Activated CD8-positive, alpha-beta memory T cell treated with anti-CD3 and anti-CD28 coated beads for 24 hours (primary cell): ENCODE data around the gene SMAD7.

Experiments
- DNase-seq: peaks from one replicate; pipeline ENCODE4 v3.0.0-alpha.2; 2020

The SMAD7 gene

DNA sequence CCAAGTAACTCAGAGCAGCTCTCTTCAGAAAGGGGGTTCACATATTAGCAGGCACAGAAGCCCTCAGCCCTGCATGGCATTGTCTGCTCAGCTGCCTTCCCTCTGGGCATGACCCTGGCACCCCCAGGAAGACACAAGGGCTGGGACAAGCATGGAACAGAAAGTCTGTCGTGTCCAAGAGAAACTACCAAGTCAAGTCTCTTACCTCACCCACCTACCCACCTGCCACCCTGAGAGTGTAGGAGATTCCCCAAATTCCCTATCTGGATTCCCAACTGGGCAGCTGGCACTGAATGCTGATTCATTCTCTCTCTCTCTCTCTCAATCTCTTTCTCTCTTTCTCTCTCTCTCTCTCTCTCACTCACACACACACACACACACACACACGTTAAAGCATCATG lies 21.6 kb downstream of the SMAD7 start:
- DNase-seq = peak; percentile 66

DNA sequence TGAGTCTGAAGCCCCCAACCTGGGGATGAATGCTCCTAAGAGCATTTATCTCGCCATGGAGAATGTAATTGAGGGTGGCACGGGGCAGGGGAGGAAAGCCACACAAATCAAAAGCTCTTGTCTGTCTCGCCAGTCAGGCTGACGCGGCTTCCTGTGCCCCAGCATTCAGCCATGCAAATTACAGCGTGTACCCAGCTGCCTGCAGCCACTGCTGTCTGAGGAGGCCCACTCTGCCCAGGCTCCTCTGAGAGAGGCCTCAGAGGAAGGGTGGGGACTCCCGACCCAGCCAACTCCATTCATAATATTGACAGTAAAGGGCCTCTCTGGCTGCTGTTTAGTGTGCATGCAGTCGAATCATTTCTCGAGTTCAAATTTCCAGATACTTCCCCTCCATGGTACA lies 22.0 kb downstream of the SMAD7 start:
- peak; percentile 85 for DNase-seq

GRCh38 chr18:48927286-48928080 lies 23.3 kb downstream of the SMAD7 start:
- DNase-seq = no peak

- no peak for DNase-seq
Measured at GRCh38 chr18:48926420-48926857, 24.3 kb downstream of the SMAD7 start.

GRCh38 chr18:48925491-48925780 lies 25.3 kb downstream of the SMAD7 start:
- no peak for DNase-seq

- DNase-seq = peak; percentile 75
Measured at GRCh38 chr18:48924630-48925490, 25.9 kb downstream of the SMAD7 start.

GRCh38 chr18:48923746-48924629 lies 26.8 kb downstream of the SMAD7 start:
- peak; percentile 68 for DNase-seq

GRCh38 chr18:48922801-48923730 lies 27.7 kb downstream of the SMAD7 start:
- no peak for DNase-seq

- DNase-seq = no peak
Measured at GRCh38 chr18:48922226-48922800, 28.5 kb downstream of the SMAD7 start.

- DNase-seq = no peak
Measured at GRCh38 chr18:48921305-48922225, 29.2 kb downstream of the SMAD7 start.

GRCh38 chr18:48920408-48921038 lies 30.2 kb downstream of the SMAD7 start:
- no peak for DNase-seq

GRCh38 chr18:48919547-48919946 lies 31.2 kb downstream of the SMAD7 start:
- no peak for DNase-seq

DNA sequence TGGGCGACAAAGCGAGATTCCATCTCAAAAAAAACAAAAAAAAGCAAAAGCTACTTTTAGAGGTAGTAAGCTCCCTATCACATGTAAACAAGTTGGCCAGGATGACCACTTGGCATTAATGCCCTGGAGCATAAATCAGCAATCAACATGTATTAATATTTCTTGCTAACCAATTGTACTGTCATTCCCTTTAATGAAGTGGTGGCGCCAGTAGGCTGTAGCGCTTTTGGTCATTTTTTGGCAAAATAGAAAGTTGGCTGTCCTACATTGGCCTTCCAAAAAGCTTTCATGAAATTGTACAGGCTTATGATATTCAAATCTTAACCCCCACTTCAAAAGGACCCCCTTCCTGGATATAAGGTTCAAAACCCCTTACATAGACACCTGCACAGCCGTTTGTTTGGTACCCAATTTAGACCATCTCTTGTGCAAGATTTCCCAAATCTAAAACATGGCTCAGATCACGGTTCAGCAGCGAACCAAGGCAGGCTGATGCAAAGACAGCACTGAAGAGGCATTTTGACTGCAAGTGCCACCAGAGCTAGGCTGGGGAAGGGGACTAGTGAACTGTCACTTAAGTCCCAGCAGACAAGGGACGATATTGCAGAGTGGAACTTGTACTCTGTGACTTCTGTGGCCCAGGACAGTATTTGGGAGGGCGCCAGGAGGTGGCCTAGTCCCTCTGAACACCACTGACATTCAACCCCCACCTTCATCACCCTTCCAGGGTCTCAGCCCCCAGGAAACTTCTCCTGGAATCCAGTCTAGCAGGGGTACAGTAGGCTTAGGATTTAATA lies 31.9 kb downstream of the SMAD7 start:
- DNase-seq = no peak

GRCh38 chr18:48917579-48918517 lies 32.9 kb downstream of the SMAD7 start:
- no peak for DNase-seq

DNA sequence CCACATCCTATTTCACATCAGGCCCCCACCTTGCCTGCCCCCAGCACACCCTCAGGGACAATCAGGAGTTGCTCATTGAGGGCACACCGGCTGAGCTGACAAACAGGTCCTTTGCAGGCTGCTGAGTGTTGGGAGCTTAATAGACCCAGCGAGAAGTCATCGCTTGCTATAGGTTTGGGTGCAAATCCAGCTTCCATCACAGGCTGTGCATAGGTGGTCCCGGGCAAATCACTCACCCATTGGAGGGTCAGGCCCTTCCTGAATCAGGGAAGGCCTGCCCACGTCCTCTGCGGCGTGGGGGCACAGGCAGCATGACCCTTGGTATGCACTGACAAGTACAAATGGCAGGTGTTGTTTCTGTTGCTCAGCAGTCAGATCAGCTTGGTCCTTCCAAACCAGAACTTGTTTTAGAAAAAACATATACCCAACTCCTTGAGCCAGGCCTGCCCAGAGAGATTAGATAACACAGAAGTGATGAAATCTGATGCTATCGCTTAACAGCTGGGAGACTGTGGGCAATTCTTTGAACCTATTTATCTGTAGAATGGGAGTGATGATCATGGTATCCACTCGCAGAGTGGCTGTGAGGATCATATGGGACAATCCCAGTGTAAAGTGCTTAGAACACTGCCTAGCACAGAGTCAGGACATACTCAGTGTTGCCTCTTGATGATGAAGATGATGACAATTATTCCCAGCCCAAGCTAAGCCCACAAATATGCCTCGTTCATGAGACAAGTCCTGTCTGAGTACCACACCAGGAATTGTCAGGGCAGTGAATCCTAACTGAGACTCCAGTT lies 34.9 kb downstream of the SMAD7 start:
- DNase-seq = no peak

DNA sequence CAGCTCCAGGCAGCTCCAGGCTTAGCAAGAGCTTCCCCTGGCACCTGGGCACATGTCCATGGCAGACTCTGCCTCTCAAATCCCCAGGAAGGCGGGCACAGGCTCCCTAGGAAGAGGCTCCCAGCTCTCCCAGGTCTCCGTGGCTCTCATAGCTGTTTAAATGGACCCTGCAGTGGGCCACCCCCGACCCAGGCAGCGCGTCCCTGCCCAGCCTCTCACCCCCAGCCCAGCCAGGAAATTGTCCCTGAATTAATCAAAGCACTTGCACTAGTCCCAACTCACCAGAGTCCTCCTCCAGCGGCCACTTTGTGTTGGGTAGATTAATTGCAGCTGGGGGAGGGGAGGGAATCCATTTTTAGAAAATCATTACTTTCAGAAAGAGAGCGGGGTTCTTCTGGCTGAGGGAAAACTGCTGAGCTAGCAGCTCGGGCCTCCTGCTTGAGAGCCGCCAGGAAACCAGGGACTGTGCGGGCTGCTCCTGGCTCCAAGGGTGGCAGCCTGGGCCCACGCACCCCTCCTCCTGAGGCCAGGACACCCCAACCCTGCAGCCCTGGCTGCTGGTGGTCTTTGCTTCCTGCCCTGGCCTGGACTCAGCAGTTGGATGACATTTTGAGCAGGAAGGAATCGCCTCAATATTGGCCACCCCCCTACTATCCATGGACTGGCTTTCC lies 36.0 kb downstream of the SMAD7 start:
- no peak for DNase-seq

DNA sequence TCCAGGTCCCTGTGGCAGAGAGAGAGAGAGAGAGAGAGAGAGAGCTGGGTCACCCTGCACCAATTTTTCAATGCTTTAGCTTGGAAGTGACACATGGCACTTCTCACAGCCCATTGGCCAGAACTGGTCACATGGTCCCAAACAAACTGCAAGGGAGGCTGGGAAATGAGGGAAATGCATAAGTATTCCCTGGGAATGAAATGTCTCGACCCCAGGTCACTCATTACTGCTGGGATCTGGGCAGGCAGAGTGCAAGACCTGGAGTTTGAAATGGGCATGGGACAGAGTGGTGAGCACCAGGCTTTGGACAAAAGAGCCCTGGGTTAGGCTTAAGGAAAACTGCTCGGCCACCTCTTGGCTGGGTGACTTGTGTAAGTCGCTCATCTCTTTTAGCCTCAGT lies 37.0 kb downstream of the SMAD7 start:
- no peak for DNase-seq
